IMR-90 (cell line): ENCODE results near the gene ZFPM1. TPM values are rescaled to one million over a fixed set of nuclear protein-coding genes. Genes with fewer than 3 reads are reported as not detected.

Source experiments
- ATAC-seq: fragments of 200-7000 bp; cut with Tn5 transposase; 2 replicates; pipeline ENCODE4 v1.9.1; 2020; ENCODE audit warnings: low read depth, mild to moderate bottlenecking, moderate library complexity
- BruUV-seq: library from RNA; stranded (reverse); fragments of 400-500 nt; replicated peaks from 2 replicates; lab custom pipeline; 2021; lab: Mats Ljungman, UMichigan
- CTCF ChIA-PET: fragments of 300-600 bp; formaldehyde crosslinking; extraction: SDS; loops from one replicate; lab custom pipeline; 2021; ENCODE audit warnings: antibody characterized with exemption; lab: Yijun Ruan, JAX
- POLR2A ChIA-PET: fragments of 300-600 bp; sonication (Branson Sonifier 250); formaldehyde crosslinking; loops from one replicate; lab custom pipeline; 2022; ENCODE audit warnings: antibody characterized with exemption; ENCODE audit not compliant: unreplicated experiment; lab: Charles Lee
- DNase-seq: peaks from one replicate; pipeline ENCODE4 v3.0.0; 2013
- H2AFZ ChIP-seq: replicated peaks from 2 replicates; pipeline ENCODE3; 2013; ENCODE audit warnings: low read length, mild to moderate bottlenecking; ENCODE audit not compliant: poor library complexity
- H2AK5ac ChIP-seq: 2 replicates; pipeline ENCODE4 v1.6.1; 2013; ENCODE audit warnings: low read depth, low read length, inconsistent platforms
- H2AK9ac ChIP-seq: replicated peaks from 2 replicates; pipeline ENCODE3; 2013; ENCODE audit warnings: mild to moderate bottlenecking, low read depth, low read length, moderate library complexity; ENCODE audit not compliant: poor library complexity
- H2BK120ac ChIP-seq: 2 replicates; pipeline ENCODE4 v1.6.1; 2013; ENCODE audit warnings: low read depth, low read length, inconsistent platforms
- H2BK15ac ChIP-seq: 3 replicates; pipeline ENCODE4 v1.6.1; 2013; ENCODE audit warnings: low read depth, low read length, inconsistent platforms
- H2BK20ac ChIP-seq: 2 replicates; pipeline ENCODE4 v1.6.1; 2013; ENCODE audit warnings: low read depth, mild to moderate bottlenecking, inconsistent platforms, low read length, moderate library complexity
- H2BK5ac ChIP-seq: 2 replicates; pipeline ENCODE4 v1.6.1; 2013; ENCODE audit warnings: mild to moderate bottlenecking, low read depth, low read length, inconsistent platforms; ENCODE audit not compliant: poor library complexity, severe bottlenecking
- H3K14ac ChIP-seq: replicated peaks from 2 replicates; pipeline ENCODE4 v1.6.1; 2013; ENCODE audit warnings: low read depth, low read length, inconsistent platforms
- H3K18ac ChIP-seq: 2 replicates; pipeline ENCODE4 v1.6.1; 2013; ENCODE audit warnings: low read depth, low read length, control low read depth
- H3K23ac ChIP-seq: 2 replicates; pipeline ENCODE4 v1.6.1; 2013; ENCODE audit warnings: low read depth, low read length, inconsistent platforms
- H3K27ac ChIP-seq: 2 replicates; pipeline ENCODE4 v1.5.1; 2013; ENCODE audit warnings: mild to moderate bottlenecking, control low read depth, low read length; ENCODE audit not compliant: insufficient read depth
- H3K27me3 ChIP-seq: 2 replicates; pipeline ENCODE4 v1.6.1; 2013; ENCODE audit warnings: low read length; ENCODE audit not compliant: control insufficient read depth, insufficient read depth
- H3K36me3 ChIP-seq: 2 replicates; pipeline ENCODE4 v1.6.1; 2013; ENCODE audit warnings: low read length, mixed read lengths; ENCODE audit not compliant: control insufficient read depth, insufficient read depth
- H3K4ac ChIP-seq: 2 replicates; pipeline ENCODE4 v1.6.1; 2013; ENCODE audit warnings: low read depth, low read length, inconsistent platforms
- H3K4me1 ChIP-seq: 2 replicates; pipeline ENCODE4 v1.6.1; 2013; ENCODE audit warnings: low read length, mixed read lengths; ENCODE audit not compliant: control insufficient read depth, insufficient read depth
- H3K4me2 ChIP-seq: 2 replicates; pipeline ENCODE4 v1.6.1; 2013; ENCODE audit warnings: low read depth, mild to moderate bottlenecking, control low read depth, low read length, moderate library complexity
- H3K4me3 ChIP-seq: 2 replicates; pipeline ENCODE4 v1.5.1; 2013; ENCODE audit warnings: low read depth, mild to moderate bottlenecking, control low read depth, low read length, moderate library complexity; ENCODE audit not compliant: insufficient read depth
- H3K56ac ChIP-seq: 2 replicates; pipeline ENCODE4 v1.6.1; 2013; ENCODE audit warnings: low read length, inconsistent platforms; ENCODE audit not compliant: insufficient read depth; ENCODE audit errors: extremely low read depth
- H3K79me1 ChIP-seq, 2 experiments: 2 replicates each; pipeline ENCODE4 v1.6.1; 2013; ENCODE audit warnings: low read length in 2 of 2, inconsistent platforms in 1 of 2, low read depth in 1 of 2
- H3K9ac ChIP-seq: 2 replicates; pipeline ENCODE4 v1.6.1; 2013; ENCODE audit warnings: low read depth, low read length, control low read depth
- H3K9me1 ChIP-seq: 2 replicates; pipeline ENCODE4 v1.6.1; 2013; ENCODE audit warnings: low read length, inconsistent platforms; ENCODE audit not compliant: insufficient read depth
- H3K9me3 ChIP-seq: 2 replicates; pipeline ENCODE4 v1.6.1; 2013; ENCODE audit warnings: low read length; ENCODE audit not compliant: control insufficient read depth, insufficient read depth
- H4K20me1 ChIP-seq: 2 replicates; pipeline ENCODE4 v1.6.1; 2013; ENCODE audit warnings: low read length, inconsistent platforms; ENCODE audit not compliant: insufficient read depth
- H4K5ac ChIP-seq: 2 replicates; pipeline ENCODE4 v1.6.1; 2013; ENCODE audit warnings: mild to moderate bottlenecking, low read depth, low read length, control low read depth
- H4K8ac ChIP-seq, 2 experiments: 2 replicates each; pipeline ENCODE4 v1.6.1; 2013; ENCODE audit warnings: low read depth in 2 of 2, low read length in 2 of 2, control low read depth in 1 of 2, inconsistent platforms in 1 of 2
- H4K91ac ChIP-seq: 2 replicates; pipeline ENCODE4 v1.6.1; 2013; ENCODE audit warnings: low read depth, low read length, inconsistent platforms; ENCODE audit not compliant: insufficient read depth
- BHLHE40 ChIP-seq: fragments of 150-350 bp; IDR thresholded peaks from 2 replicates; pipeline ENCODE4 v1.6.1; 2016; ENCODE audit warnings: mild to moderate bottlenecking, low read depth, low read length
- CEBPB ChIP-seq: IDR thresholded peaks from 2 replicates; pipeline ENCODE4 v1.6.1; 2012; ENCODE audit warnings: low read depth, low read length, improper control_type of control experiment
- CHD1 ChIP-seq: IDR thresholded peaks from 2 replicates; pipeline ENCODE4 v1.6.1; 2012; ENCODE audit warnings: low read depth, low read length, improper control_type of control experiment
- FOS ChIP-seq: fragments of 150-350 bp; IDR thresholded peaks from 2 replicates; pipeline ENCODE4 v1.6.1; 2016; ENCODE audit warnings: low read depth, low read length
- MAFK ChIP-seq: IDR thresholded peaks from 2 replicates; pipeline ENCODE4 v1.6.1; 2012; ENCODE audit warnings: low read depth, low read length, improper control_type of control experiment
- MAZ ChIP-seq: IDR thresholded peaks from 2 replicates; pipeline ENCODE4 v1.6.1; 2012; ENCODE audit warnings: low read depth, mild to moderate bottlenecking, low read length, improper control_type of control experiment, moderate library complexity, borderline replicate concordance
- MXI1 ChIP-seq: IDR thresholded peaks from 2 replicates; pipeline ENCODE4 v1.6.1; 2012; ENCODE audit warnings: low read depth, mild to moderate bottlenecking, low read length, moderate library complexity, borderline replicate concordance
- NFE2L2 ChIP-seq: fragments of 150-350 bp; IDR thresholded peaks from 2 replicates; pipeline ENCODE4 v1.6.1; 2016; ENCODE audit warnings: low read depth, mild to moderate bottlenecking, low read length
- POLR2A ChIP-seq: IDR thresholded peaks from 2 replicates; pipeline ENCODE4 v1.6.1; 2012; ENCODE audit warnings: mild to moderate bottlenecking, low read depth, low read length
- RAD21 ChIP-seq: IDR thresholded peaks from 2 replicates; pipeline ENCODE4 v1.6.1; 2012; ENCODE audit warnings: low read length, improper control_type of control experiment
- RCOR1 ChIP-seq: IDR thresholded peaks from 2 replicates; pipeline ENCODE4 v1.6.1; 2012; ENCODE audit warnings: mild to moderate bottlenecking, low read length, improper control_type of control experiment; ENCODE audit not compliant: insufficient replicate concordance
- RFX5 ChIP-seq: IDR thresholded peaks from 2 replicates; pipeline ENCODE4 v1.8.0; 2012; ENCODE audit warnings: low read depth, mild to moderate bottlenecking, low read length, moderate library complexity
- SMC3 ChIP-seq: fragments of 150-350 bp; IDR thresholded peaks from 2 replicates; pipeline ENCODE4 v1.6.1; 2016; ENCODE audit warnings: low read depth, mild to moderate bottlenecking, antibody characterized with exemption, low read length, moderate library complexity
- WGBS, 2 experiments: methylation state at CpG; one replicate each; pipeline versions ENCODE4 v1.1.5 to v1.1.7; 2013; ENCODE audit warnings: missing lambda C conversion rate in 2 of 2; ENCODE audit not compliant: insufficient read length in 1 of 2; ENCODE audit errors: extremely low coverage in 2 of 2; 5-methylcytosine and 5-hydroxymethylcytosine counted together
- dilution Hi-C: fragments of 300-500 bp; cut with HindIII; formaldehyde crosslinking; loops from one replicate; pipeline ENCODE4 v1.14.3; 2018; ENCODE audit warnings: low sequenced_read_pairs; ENCODE audit not compliant: unreplicated experiment
- in situ Hi-C: fragments of 300-500 bp; cut with MboI; formaldehyde crosslinking; loops from 3 replicates; pipeline ENCODE4 v1.14.3; 2019; ENCODE audit warnings: low sequenced_read_pairs, inconsistent platforms, mixed read lengths
- intact Hi-C: fragments of 100-400 bp; cut with micrococcal nuclease; formaldehyde crosslinking; loops from 2 replicates; pipeline ENCODE4 v1.10.0; 2022
- polyA plus RNA-seq, 3 experiments: library from polyadenylated mRNA; depleted of rRNA; stranded (reverse); fragments of >200 nt; gene quantifications; 2 replicates each; pipeline ENCODE4 v1.2.3, GENCODE V29; 2012; ENCODE audit warnings: low replicate concordance in 1 of 3
- total RNA-seq: library from RNA; depleted of rRNA; stranded (reverse); fragments of >200 nt; gene quantifications from 2 replicates; pipeline ENCODE4 v1.2.3, GENCODE V29; 2012
- TF ChIP-seq, protein P1 (sequence below): fragments of 150-350 bp; IDR thresholded peaks from 2 replicates; pipeline ENCODE4 v1.6.1; 2017; ENCODE audit warnings: mild to moderate bottlenecking, antibody characterized with exemption, low read length, low read depth
- TF ChIP-seq, protein P2 (sequence below): conservative IDR thresholded peaks from 2 replicates; pipeline ENCODE4 v1.5.1; 2012; ENCODE audit warnings: mild to moderate bottlenecking, low read depth, low read length, improper control_type of control experiment
- TF ChIP-seq, protein P3 (sequence below): fragments of 150-350 bp; IDR thresholded peaks from 2 replicates; pipeline ENCODE4 v1.6.1; 2016; ENCODE audit warnings: low read depth, mild to moderate bottlenecking, low read length, moderate library complexity, borderline replicate concordance

ZFPM1 gene
- total and polyA plus RNA-seq, 2 of the 4 experiments (the other 2 are of a cell fraction) = 0.36 to 1.1 TPM

DNA sequence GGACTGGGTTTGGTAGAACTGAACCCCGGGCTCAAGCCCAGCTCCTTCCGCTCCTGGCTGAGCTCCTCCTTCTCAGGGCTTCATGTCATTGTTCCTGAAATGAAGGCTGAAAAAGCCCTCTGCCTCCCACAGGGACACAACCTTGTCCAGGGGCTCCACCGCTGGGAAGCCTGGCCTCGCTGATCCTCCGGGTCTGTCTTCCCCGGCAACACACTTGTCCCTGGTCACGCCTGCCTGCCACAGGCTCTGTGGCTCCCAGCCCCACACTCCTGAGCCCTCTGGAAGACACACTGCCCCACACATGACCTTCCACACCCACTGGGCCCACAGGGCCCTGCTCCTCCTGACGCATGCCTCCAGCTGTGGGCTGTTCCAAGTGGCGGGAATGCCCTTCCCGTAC is 99.1 kb downstream of the ZFPM1 start:
- Histone ChIP-seq H2AFZ (no peak overlapping the region), H3K36me3 (no peaks in the 10 kb centered on the region), H2BK15ac (no peak overlapping the region), H2BK120ac (no peak overlapping the region), H2BK5ac (no peak overlapping the region), H4K20me1 (no peaks in the 10 kb centered on the region), H3K4me3 (no peak overlapping the region), H3K79me1 (no peaks in the 10 kb centered on the region), H4K5ac (no peak overlapping the region), H3K9me1 (no peaks in the 10 kb centered on the region), H3K23ac (no peak overlapping the region), H2AK5ac (no peak overlapping the region), H3K18ac (no peak overlapping the region), H2BK20ac (no peak overlapping the region), H4K91ac (no peak overlapping the region), H3K9ac (no peak overlapping the region), H3K4me2 (no peak overlapping the region), H3K14ac (no peak overlapping the region), H3K27ac (no peak overlapping the region), H3K27me3 (peaks cover 63% of the 10 kb centered on the region), H4K8ac (no peak overlapping the region), H3K56ac (no peak overlapping the region), H3K9me3 (peaks cover 3% of the 10 kb centered on the region; the same call in 1 of the 2 replicates), H3K4me1 (no peaks in the 10 kb centered on the region), H2AK9ac (no peak overlapping the region), H3K4ac (no peak overlapping the region)
- no peak for TF ChIP-seq RAD21
- TF ChIP-seq MAFK = no peak
- TF ChIP-seq, protein P1, sequence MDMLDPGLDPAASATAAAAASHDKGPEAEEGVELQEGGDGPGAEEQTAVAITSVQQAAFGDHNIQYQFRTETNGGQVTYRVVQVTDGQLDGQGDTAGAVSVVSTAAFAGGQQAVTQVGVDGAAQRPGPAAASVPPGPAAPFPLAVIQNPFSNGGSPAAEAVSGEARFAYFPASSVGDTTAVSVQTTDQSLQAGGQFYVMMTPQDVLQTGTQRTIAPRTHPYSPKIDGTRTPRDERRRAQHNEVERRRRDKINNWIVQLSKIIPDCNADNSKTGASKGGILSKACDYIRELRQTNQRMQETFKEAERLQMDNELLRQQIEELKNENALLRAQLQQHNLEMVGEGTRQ = no peak
- TF ChIP-seq CEBPB = no peak
- TF ChIP-seq MAZ = no peak
- no peak for TF ChIP-seq SMC3
- no peak for TF ChIP-seq POLR2A
- no peak for TF ChIP-seq FOS
- TF ChIP-seq BHLHE40 = no peak
- no peak for TF ChIP-seq CHD1
- TF ChIP-seq NFE2L2 = no peak
- no peak for TF ChIP-seq RFX5
- TF ChIP-seq RCOR1 = no peak
- TF ChIP-seq MXI1 = no peak
- TF ChIP-seq, protein P2, sequence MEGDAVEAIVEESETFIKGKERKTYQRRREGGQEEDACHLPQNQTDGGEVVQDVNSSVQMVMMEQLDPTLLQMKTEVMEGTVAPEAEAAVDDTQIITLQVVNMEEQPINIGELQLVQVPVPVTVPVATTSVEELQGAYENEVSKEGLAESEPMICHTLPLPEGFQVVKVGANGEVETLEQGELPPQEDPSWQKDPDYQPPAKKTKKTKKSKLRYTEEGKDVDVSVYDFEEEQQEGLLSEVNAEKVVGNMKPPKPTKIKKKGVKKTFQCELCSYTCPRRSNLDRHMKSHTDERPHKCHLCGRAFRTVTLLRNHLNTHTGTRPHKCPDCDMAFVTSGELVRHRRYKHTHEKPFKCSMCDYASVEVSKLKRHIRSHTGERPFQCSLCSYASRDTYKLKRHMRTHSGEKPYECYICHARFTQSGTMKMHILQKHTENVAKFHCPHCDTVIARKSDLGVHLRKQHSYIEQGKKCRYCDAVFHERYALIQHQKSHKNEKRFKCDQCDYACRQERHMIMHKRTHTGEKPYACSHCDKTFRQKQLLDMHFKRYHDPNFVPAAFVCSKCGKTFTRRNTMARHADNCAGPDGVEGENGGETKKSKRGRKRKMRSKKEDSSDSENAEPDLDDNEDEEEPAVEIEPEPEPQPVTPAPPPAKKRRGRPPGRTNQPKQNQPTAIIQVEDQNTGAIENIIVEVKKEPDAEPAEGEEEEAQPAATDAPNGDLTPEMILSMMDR = no peak
- TF ChIP-seq, protein P3, sequence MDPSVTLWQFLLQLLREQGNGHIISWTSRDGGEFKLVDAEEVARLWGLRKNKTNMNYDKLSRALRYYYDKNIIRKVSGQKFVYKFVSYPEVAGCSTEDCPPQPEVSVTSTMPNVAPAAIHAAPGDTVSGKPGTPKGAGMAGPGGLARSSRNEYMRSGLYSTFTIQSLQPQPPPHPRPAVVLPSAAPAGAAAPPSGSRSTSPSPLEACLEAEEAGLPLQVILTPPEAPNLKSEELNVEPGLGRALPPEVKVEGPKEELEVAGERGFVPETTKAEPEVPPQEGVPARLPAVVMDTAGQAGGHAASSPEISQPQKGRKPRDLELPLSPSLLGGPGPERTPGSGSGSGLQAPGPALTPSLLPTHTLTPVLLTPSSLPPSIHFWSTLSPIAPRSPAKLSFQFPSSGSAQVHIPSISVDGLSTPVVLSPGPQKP = no peak
- ATAC-seq = no peak
- intact Hi-C loops = no loop called here
- no TSS peak for BruUV-seq
- ChIA-PET POLR2A (no interaction called here), CTCF (interaction anchor here (0.6 kb wide), 1 partner anchor 808 kb away, joined by 6 read pairs; no protein-coding TSS in a partner anchor)
- dilution Hi-C loops = no loop called here
- no peak for DNase-seq
- in situ Hi-C loops = no loop called here
- WGBS, 2 experiments = 71% methylated on average over 5 of the region's 10 CpGs; no CpG with 5 or more reads in 1 of the 2 experiments
